Calu3 (cell line): Measurements from ENCODE around the gene BRI3BP. TPM values are rescaled to one million over a fixed set of nuclear protein-coding genes. Genes with fewer than 3 reads are reported as not detected.

ENCODE experiments used
- Bru-seq: library from RNA; stranded (reverse); fragments of 400-500 nt; gene quantifications from one replicate; lab custom pipeline; 2021; lab: Mats Ljungman, UMichigan
- BruChase-seq, 2 experiments: library from RNA; stranded (reverse); fragments of 400-500 nt; gene quantifications; one replicate each; lab custom pipeline; 2021; lab: Mats Ljungman, UMichigan
- BruUV-seq: library from RNA; stranded (reverse); fragments of 400-500 nt; replicated peaks from 2 replicates; lab custom pipeline; 2021; lab: Mats Ljungman, UMichigan
- CTCF ChIA-PET: fragments of 300-600 bp; sonication (Branson Sonifier 250); formaldehyde crosslinking; loops from one replicate; lab custom pipeline; 2022; ENCODE audit warnings: antibody characterized with exemption; lab: Charles Lee
- DNase-seq: peaks from one replicate; pipeline ENCODE4 v3.0.0; 2022
- H3K27ac Mint-ChIP-seq: one replicate; pipeline ENCODE4 v1.8.0; 2022; ENCODE audit warnings: mixed read lengths; ENCODE audit not compliant: unreplicated experiment
- H3K27me3 Mint-ChIP-seq: one replicate; pipeline ENCODE4 v1.8.0; 2022; ENCODE audit warnings: mixed read lengths; ENCODE audit not compliant: unreplicated experiment
- H3K36me3 Mint-ChIP-seq: one replicate; pipeline ENCODE4 v1.8.0; 2022; ENCODE audit warnings: mild to moderate bottlenecking, moderate library complexity, mixed read lengths; ENCODE audit not compliant: insufficient read depth, unreplicated experiment
- H3K4me1 Mint-ChIP-seq: one replicate; pipeline ENCODE4 v1.8.0; 2022; ENCODE audit warnings: mild to moderate bottlenecking, low read depth, mixed read lengths; ENCODE audit not compliant: unreplicated experiment
- H3K4me3 Mint-ChIP-seq: one replicate; pipeline ENCODE4 v1.8.0; 2022; ENCODE audit warnings: mild to moderate bottlenecking, low read depth, moderate library complexity, mixed read lengths; ENCODE audit not compliant: unreplicated experiment
- H3K9me3 Mint-ChIP-seq: one replicate; pipeline ENCODE4 v1.8.0; 2022; ENCODE audit warnings: low read depth, mixed read lengths; ENCODE audit not compliant: unreplicated experiment
- CTCF ChIP-seq: fragments of 200-600 bp; IDR thresholded peaks from one replicate; pipeline ENCODE4 v1.8.0; 2022; ENCODE audit warnings: antibody characterized with exemption; ENCODE audit not compliant: unreplicated experiment
- intact Hi-C: fragments of 100-400 bp; cut with micrococcal nuclease; formaldehyde crosslinking; loops from one replicate; pipeline ENCODE4 v1.10.0; 2022; ENCODE audit not compliant: unreplicated experiment
- long read RNA-seq: library from polyadenylated mRNA; stranded (forward); transcript quantifications from one replicate; pipeline ENCODE4 v2.0.0, GENCODE V29; 2022
- total RNA-seq: library from RNA; stranded (reverse); gene quantifications from 2 replicates; pipeline ENCODE4 v1.2.3, GENCODE V29; 2022

BRI3BP gene
- total RNA-seq (75.8 and 94.0 TPM in 2 replicates), Bru-seq, nascent RNA (percentile 90 among the genes with signal in this experiment), BruChase-seq, experiment 1, labeled RNA remaining after a 6-hour chase (percentile 98 among the genes with signal in this experiment), BruChase-seq, experiment 2, labeled RNA remaining after a 2-hour chase (percentile 97 among the genes with signal in this experiment)
- long read RNA-seq, full-length matches to known transcripts = 45 of 73 reads
- long read RNA-seq, partial matches to known transcripts = 17 of 73 reads
- long read RNA-seq, other reads (novel, unspliced or antisense) = 11 of 73 reads

- Mint-ChIP-seq H3K9me3 (no peaks in the 10 kb centered on the region), H3K27me3 (no peaks in the 10 kb centered on the region), H3K4me1 (peaks cover 23% of the 10 kb centered on the region), H3K27ac (peak within 1 kb of the TSS; percentile 72), H3K36me3 (peaks cover 34% of the 10 kb centered on the region), H3K4me3 (peak within 1 kb of the TSS; percentile 99)
- CTCF ChIA-PET = interaction anchor here (1.6 kb wide), 1 partner anchor 54 kb away, joined by 5 read pairs; no protein-coding TSS in a partner anchor
- BruUV-seq = no TSS peak
- intact Hi-C loops = loop anchor here (5.0 to 10.0 kb wide), 2 partner anchors 111 to 208 kb away; no protein-coding TSS in a partner anchor
- DNase-seq = peak; percentile 35
- no peak for TF ChIP-seq CTCF
These were observed at the start of gene BRI3BP for GRCh38 chr12:124993626-124994436. TSS of gene BRI3BP (plus strand) at chr12:124993645. CDS start at chr12:124993791, 146 bp downstream.

GRCh38 chr12:124946447-124946793 lies 47.0 kb upstream of the BRI3BP start:
- Mint-ChIP-seq H3K27me3 (no peaks in the 10 kb centered on the region), H3K4me3 (no peak overlapping the region), H3K27ac (no peak overlapping the region), H3K36me3 (peaks cover 62% of the 10 kb centered on the region), H3K4me1 (no peaks in the 10 kb centered on the region), H3K9me3 (no peaks in the 10 kb centered on the region)
- CTCF ChIA-PET = no interaction called here
- BruUV-seq = no TSS peak
- no peak for TF ChIP-seq CTCF
- intact Hi-C loops = no loop called here
- DNase-seq = no peak

GRCh38 chr12:124947013-124947412 lies 46.4 kb upstream of the BRI3BP start:
- H3K9me3 Mint-ChIP-seq = no peaks in the 10 kb centered on the region
- intact Hi-C loops = no loop called here
- CTCF ChIA-PET = interaction anchor here (0.7 kb wide), 1 partner anchor 229 kb away, joined by 5 read pairs; no protein-coding TSS in a partner anchor
- DNase-seq = no peak
- H3K4me3 Mint-ChIP-seq = no peak overlapping the region
- TF ChIP-seq CTCF = no peak
- peaks cover 66% of the 10 kb centered on the region for H3K36me3 Mint-ChIP-seq
- no TSS peak for BruUV-seq
- no peaks in the 10 kb centered on the region for H3K4me1 Mint-ChIP-seq
- no peak overlapping the region for H3K27ac Mint-ChIP-seq
- H3K27me3 Mint-ChIP-seq = no peaks in the 10 kb centered on the region

GRCh38 chr12:124947561-124948398 lies 45.7 kb upstream of the BRI3BP start:
- DNase-seq = no peak
- Mint-ChIP-seq H3K9me3 (no peaks in the 10 kb centered on the region), H3K36me3 (peaks cover 62% of the 10 kb centered on the region), H3K27ac (no peak overlapping the region), H3K27me3 (no peaks in the 10 kb centered on the region), H3K4me1 (no peaks in the 10 kb centered on the region), H3K4me3 (no peak overlapping the region)
- intact Hi-C loops = no loop called here
- no peak for TF ChIP-seq CTCF
- no TSS peak for BruUV-seq
- CTCF ChIA-PET = no interaction called here
